GM12878 (cell line): Measurements from ENCODE around the gene ABHD8. TPM values are rescaled to one million over a fixed set of nuclear protein-coding genes. Genes with fewer than 3 reads are reported as not detected.

ENCODE experiments used
- ATAC-seq: fragments of 200-7000 bp; cut with Tn5 transposase; 3 replicates; pipeline ENCODE4 v1.9.1; 2020; ENCODE audit warnings: mild to moderate bottlenecking, moderate library complexity
- BruUV-seq: library from RNA; stranded (reverse); fragments of 400-500 nt; replicated peaks from 2 replicates; lab custom pipeline; 2021; lab: Mats Ljungman, UMichigan
- CTCF ChIA-PET: fragments of 300-600 bp; sonication (Branson Sonifier 250); formaldehyde crosslinking; extraction: SDS; loops from one replicate; lab custom pipeline; 2021; ENCODE audit warnings: inconsistent platforms; lab: Yijun Ruan, JAX
- POLR2A ChIA-PET: fragments of 350-600 bp; formaldehyde crosslinking; extraction: SDS; loops from one replicate; lab custom pipeline; 2021; ENCODE audit warnings: inconsistent platforms; lab: Charles Lee
- RAD21 ChIA-PET: fragments of 300-600 bp; sonication (Branson Sonifier 250); formaldehyde crosslinking; loops from one replicate; lab custom pipeline; 2023; ENCODE audit warnings: antibody characterized with exemption; ENCODE audit not compliant: unreplicated experiment; lab: Charles Lee
- SMC1A ChIA-PET: fragments of 300-600 bp; sonication (Branson Sonifier 250); formaldehyde crosslinking; loops from one replicate; lab custom pipeline; 2023; ENCODE audit not compliant: unreplicated experiment, uncharacterized antibody; lab: Charles Lee
- DNase-seq: peaks from one replicate; pipeline ENCODE4 v3.0.0-alpha.2; 2011; ENCODE audit warnings: low read depth, low spot score
- FAIRE-seq: peaks from 3 replicates; lab custom pipeline; 2011; peaks lifted over from hg19 to GRCh38; lab: Jason Lieb, UNC
- H2AFZ ChIP-seq: 2 replicates; pipeline ENCODE4 v1.6.0; 2011; ENCODE audit warnings: low read depth, low read length, control low read depth; ENCODE audit not compliant: control insufficient read depth
- H3K27ac ChIP-seq: 2 replicates; pipeline ENCODE4 v1.5.1; 2011; ENCODE audit warnings: control low read depth; ENCODE audit not compliant: control insufficient read depth, insufficient read depth
- H3K27me3 ChIP-seq, 2 experiments: replicated peaks in 1 of 2; 2 replicates each; pipeline versions ENCODE4 v1.6.0 to v1.6.1; 2011; ENCODE audit warnings: low read length in 1 of 2; ENCODE audit not compliant: control insufficient read depth in 2 of 2, insufficient read depth in 2 of 2
- H3K36me3 ChIP-seq, 2 experiments: 2 replicates each; pipeline ENCODE4 v1.5.1; 2011; ENCODE audit warnings: low read length in 1 of 2; ENCODE audit not compliant: control insufficient read depth in 2 of 2, insufficient read depth in 2 of 2
- H3K4me1 ChIP-seq: 2 replicates; pipeline ENCODE4 v1.6.1; 2011; ENCODE audit warnings: mild to moderate bottlenecking, low read length, moderate library complexity, mixed read lengths; ENCODE audit not compliant: control insufficient read depth, insufficient read depth
- H3K4me2 ChIP-seq: 2 replicates; pipeline ENCODE4 v1.6.0; 2011; ENCODE audit warnings: control low read depth; ENCODE audit not compliant: control insufficient read depth, insufficient read depth
- H3K4me3 ChIP-seq: fragments of 200-600 bp; sonication (generic); 2 replicates; pipeline ENCODE4 v1.5.1; 2016
- H3K79me2 ChIP-seq: 2 replicates; pipeline ENCODE4 v1.6.0; 2011; ENCODE audit warnings: low read length; ENCODE audit not compliant: control insufficient read depth, insufficient read depth
- H3K9ac ChIP-seq: 2 replicates; pipeline ENCODE4 v1.8.0; 2011; ENCODE audit warnings: low read length, control low read depth, mixed read lengths; ENCODE audit not compliant: control insufficient read depth, insufficient read depth
- H3K9me3 ChIP-seq: replicated peaks from 3 replicates; pipeline ENCODE4 v1.5.1; 2011; ENCODE audit warnings: mild to moderate bottlenecking, low read length; ENCODE audit not compliant: control insufficient read depth, insufficient read depth
- H4K20me1 ChIP-seq: 2 replicates; pipeline ENCODE4 v1.6.0; 2011; ENCODE audit not compliant: control insufficient read depth, insufficient read depth
- CHD4 ChIP-seq: fragments of 200-600 bp; sonication (generic); IDR thresholded peaks from 2 replicates; pipeline ENCODE4 v1.6.1; 2016; ENCODE audit warnings: mild to moderate bottlenecking
- CREM ChIP-seq: IDR thresholded peaks from 2 replicates; pipeline ENCODE4 v1.6.1; 2014; ENCODE audit warnings: antibody characterized with exemption, low read depth
- DPF2 ChIP-seq: fragments of 450-650 bp; IDR thresholded peaks from 2 replicates; pipeline ENCODE4 v1.6.1; 2017; ENCODE audit warnings: mild to moderate bottlenecking
- EED ChIP-seq: sonication (generic); IDR thresholded peaks from 2 replicates; pipeline ENCODE4 v1.6.1; 2016; ENCODE audit warnings: antibody characterized with exemption, low read depth
- ESRRA ChIP-seq: IDR thresholded peaks from 2 replicates; pipeline ENCODE4 v1.6.1; 2012; ENCODE audit warnings: mild to moderate bottlenecking, low read length, improper control_type of control experiment
- FOXM1 ChIP-seq: IDR thresholded peaks from 2 replicates; pipeline ENCODE4 v1.6.1; 2012; ENCODE audit warnings: low read depth, mild to moderate bottlenecking, inconsistent platforms, low read length, moderate library complexity
- JUNB ChIP-seq: IDR thresholded peaks from 2 replicates; pipeline ENCODE4 v1.6.1; 2016; ENCODE audit warnings: antibody characterized with exemption, mild to moderate bottlenecking
- MEF2A ChIP-seq: IDR thresholded peaks from 2 replicates; pipeline ENCODE4 v1.6.1; 2011; ENCODE audit warnings: low read depth, mild to moderate bottlenecking, low read length, moderate library complexity; ENCODE audit not compliant: insufficient read depth
- PML ChIP-seq: IDR thresholded peaks from 2 replicates; pipeline ENCODE4 v1.6.1; 2012; ENCODE audit warnings: low read length, inconsistent platforms
- SMAD1 ChIP-seq: fragments of 450-650 bp; IDR thresholded peaks from 2 replicates; pipeline ENCODE4 v1.6.1; 2018; ENCODE audit warnings: mild to moderate bottlenecking, low read depth; ENCODE audit not compliant: partially characterized antibody
- SMAD5 ChIP-seq: IDR thresholded peaks from 2 replicates; pipeline ENCODE4 v1.6.1; 2016; ENCODE audit warnings: antibody characterized with exemption, low read depth
- WGBS: methylation state at CpG from one replicate; pipeline ENCODE4 v1.1.6; 2016; ENCODE audit warnings: low lambda C conversion rate; ENCODE audit not compliant: insufficient replicate concordance, insufficient coverage; ENCODE audit errors: missing lambda C conversion rate; 5-methylcytosine and 5-hydroxymethylcytosine counted together
- in situ Hi-C: fragments of 300-500 bp; cut with MboI; formaldehyde crosslinking; loops from 9 replicates; pipeline ENCODE4 v1.14.3; 2018; ENCODE audit warnings: mixed read lengths
- intact Hi-C: fragments of 100-400 bp; cut with micrococcal nuclease; formaldehyde crosslinking; loops from one replicate; pipeline ENCODE4 v1.14.2; 2022; ENCODE audit not compliant: unreplicated experiment
- polyA plus RNA-seq, 11 experiments: library from polyadenylated mRNA; depleted of rRNA in 4 of 11; unstranded in 6 of 11; stranded (reverse) in 5 of 11; fragments of >200 nt; fragmentation: Nextera tagmentation in 4 of 11; fragmentation: Illumina TruSeq in 1 of 11; extraction: Ambion mirVana in 4 of 11; extraction: Trizol in 1 of 11; gene quantifications; 1 replicate in 1 of 11; 2 replicates in 10 of 11; pipeline versions ENCODE4 v1.2.1 to v1.2.3, GENCODE V29; 2011 to 2016; ENCODE audit warnings: inconsistent platforms in 2 of 11, missing spikeins in 2 of 11, low read depth in 1 of 11
- total RNA-seq, 4 experiments: library from RNA; depleted of rRNA in 3 of 4; stranded (reverse); fragments of >200 nt in 3 of 4; fragmentation: Illumina TruSeq in 1 of 4; extraction: Trizol in 1 of 4; gene quantifications; 2 replicates each; pipeline versions ENCODE4 v1.2.1 to v1.2.3, GENCODE V29; 2013 to 2021
- TF ChIP-seq, protein P1 (sequence below): IDR thresholded peaks from 2 replicates; pipeline ENCODE4 v1.6.1; 2012; ENCODE audit warnings: improper control_type of control experiment, low read depth, low read length; ENCODE audit not compliant: insufficient replicate concordance
- TF ChIP-seq, protein P2 (sequence below): IDR thresholded peaks from 2 replicates; pipeline ENCODE4 v1.6.1; 2012; ENCODE audit warnings: low read depth, low read length, improper control_type of control experiment
- TF ChIP-seq, protein P3 (sequence below): IDR thresholded peaks from 2 replicates; pipeline ENCODE4 v1.6.1; 2012; ENCODE audit warnings: low read depth, low read length, improper control_type of control experiment
- TF ChIP-seq, protein P4 (sequence below), 3 experiments: IDR thresholded peaks in 2 of 3; conservative IDR thresholded peaks in 1 of 3; 2 replicates each; pipeline ENCODE4 v1.5.1; 2011; ENCODE audit warnings: low read depth in 3 of 3, low read length in 3 of 3, mild to moderate bottlenecking in 3 of 3, control low read depth in 2 of 3, moderate library complexity in 2 of 3, inconsistent platforms in 1 of 3, mixed read lengths in 1 of 3; ENCODE audit not compliant: control insufficient read depth in 2 of 3, insufficient read depth in 1 of 3; ENCODE audit errors: extremely low read depth in 1 of 3

Gene ABHD8
- total and polyA plus RNA-seq, 10 of the 15 experiments (the other 5 are each of a cell fraction or from before 2014, with no cell fraction given): 0.03 to 12.5 (median 6.0) TPM

DNA sequence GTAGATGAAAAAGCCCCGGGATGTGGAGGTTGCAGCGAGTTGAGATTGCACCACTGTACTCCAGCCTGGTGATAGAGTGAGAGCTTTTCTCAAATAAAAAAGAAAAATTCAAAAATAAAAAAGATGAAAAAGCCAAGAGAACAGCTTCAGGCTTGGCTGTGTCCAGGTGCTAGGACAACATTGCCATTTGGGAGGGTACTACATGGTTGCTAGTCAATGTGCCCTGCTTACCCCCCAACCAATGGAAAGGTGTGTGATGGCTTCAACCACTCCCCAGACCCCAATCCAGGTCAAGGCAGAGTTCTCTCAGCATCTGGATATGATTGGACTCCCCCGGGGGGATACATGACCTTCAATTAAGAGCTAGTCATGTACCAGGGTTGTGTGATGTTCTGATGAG, 23.8 kb downstream of the ABHD8 start (continued):
- TF ChIP-seq, protein P1, sequence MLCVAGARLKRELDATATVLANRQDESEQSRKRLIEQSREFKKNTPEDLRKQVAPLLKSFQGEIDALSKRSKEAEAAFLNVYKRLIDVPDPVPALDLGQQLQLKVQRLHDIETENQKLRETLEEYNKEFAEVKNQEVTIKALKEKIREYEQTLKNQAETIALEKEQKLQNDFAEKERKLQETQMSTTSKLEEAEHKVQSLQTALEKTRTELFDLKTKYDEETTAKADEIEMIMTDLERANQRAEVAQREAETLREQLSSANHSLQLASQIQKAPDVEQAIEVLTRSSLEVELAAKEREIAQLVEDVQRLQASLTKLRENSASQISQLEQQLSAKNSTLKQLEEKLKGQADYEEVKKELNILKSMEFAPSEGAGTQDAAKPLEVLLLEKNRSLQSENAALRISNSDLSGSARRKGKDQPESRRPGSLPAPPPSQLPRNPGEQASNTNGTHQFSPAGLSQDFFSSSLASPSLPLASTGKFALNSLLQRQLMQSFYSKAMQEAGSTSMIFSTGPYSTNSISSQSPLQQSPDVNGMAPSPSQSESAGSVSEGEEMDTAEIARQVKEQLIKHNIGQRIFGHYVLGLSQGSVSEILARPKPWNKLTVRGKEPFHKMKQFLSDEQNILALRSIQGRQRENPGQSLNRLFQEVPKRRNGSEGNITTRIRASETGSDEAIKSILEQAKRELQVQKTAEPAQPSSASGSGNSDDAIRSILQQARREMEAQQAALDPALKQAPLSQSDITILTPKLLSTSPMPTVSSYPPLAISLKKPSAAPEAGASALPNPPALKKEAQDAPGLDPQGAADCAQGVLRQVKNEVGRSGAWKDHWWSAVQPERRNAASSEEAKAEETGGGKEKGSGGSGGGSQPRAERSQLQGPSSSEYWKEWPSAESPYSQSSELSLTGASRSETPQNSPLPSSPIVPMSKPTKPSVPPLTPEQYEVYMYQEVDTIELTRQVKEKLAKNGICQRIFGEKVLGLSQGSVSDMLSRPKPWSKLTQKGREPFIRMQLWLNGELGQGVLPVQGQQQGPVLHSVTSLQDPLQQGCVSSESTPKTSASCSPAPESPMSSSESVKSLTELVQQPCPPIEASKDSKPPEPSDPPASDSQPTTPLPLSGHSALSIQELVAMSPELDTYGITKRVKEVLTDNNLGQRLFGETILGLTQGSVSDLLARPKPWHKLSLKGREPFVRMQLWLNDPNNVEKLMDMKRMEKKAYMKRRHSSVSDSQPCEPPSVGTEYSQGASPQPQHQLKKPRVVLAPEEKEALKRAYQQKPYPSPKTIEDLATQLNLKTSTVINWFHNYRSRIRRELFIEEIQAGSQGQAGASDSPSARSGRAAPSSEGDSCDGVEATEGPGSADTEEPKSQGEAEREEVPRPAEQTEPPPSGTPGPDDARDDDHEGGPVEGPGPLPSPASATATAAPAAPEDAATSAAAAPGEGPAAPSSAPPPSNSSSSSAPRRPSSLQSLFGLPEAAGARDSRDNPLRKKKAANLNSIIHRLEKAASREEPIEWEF: no peak
- no peak for TF ChIP-seq SMAD5
- TF ChIP-seq CREM: no peak
- TF ChIP-seq, protein P2, sequence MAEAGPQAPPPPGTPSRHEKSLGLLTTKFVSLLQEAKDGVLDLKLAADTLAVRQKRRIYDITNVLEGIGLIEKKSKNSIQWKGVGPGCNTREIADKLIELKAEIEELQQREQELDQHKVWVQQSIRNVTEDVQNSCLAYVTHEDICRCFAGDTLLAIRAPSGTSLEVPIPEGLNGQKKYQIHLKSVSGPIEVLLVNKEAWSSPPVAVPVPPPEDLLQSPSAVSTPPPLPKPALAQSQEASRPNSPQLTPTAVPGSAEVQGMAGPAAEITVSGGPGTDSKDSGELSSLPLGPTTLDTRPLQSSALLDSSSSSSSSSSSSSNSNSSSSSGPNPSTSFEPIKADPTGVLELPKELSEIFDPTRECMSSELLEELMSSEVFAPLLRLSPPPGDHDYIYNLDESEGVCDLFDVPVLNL: no peak

DNA sequence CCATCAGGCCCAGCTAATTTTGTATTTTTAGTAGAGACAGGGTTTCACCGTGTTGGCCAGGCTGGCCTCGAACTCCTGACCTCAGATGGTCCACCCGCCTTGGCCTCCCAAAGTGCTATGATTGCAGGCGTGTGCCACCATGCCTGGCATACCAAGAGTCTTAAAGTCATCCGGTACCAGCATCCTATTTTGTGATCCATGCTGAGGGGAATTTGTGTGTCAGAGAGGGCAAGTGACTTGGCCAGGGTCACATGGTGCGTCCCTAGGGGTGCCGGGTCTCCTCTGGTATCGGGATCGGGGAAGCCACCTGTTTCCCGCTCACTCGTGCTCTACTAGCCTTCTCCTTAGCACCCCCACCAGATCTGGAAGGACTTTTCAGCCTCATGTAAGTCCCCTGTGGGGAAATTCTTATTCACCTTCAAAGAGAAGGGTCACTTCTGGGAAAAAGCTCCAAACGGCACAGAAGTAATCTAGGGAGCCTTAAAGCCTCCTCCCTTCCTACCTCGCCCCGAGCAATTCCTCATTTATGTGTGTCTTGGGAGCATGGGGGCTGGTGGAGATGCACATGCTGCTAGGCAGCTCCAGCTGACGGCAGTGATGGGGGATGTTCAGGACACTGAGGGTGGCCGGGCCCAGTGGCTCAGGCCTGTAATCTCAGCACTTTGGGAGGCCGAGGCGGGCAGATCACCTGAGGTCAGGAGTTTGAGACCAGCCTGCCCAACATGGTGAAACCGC, 27.6 kb downstream of the ABHD8 start:
- no peaks in the 10 kb centered on the region for H4K20me1 ChIP-seq
- FAIRE-seq (no peak), ATAC-seq (no peak), DNase-seq (no peak)
- no peak overlapping the region for H3K4me2 ChIP-seq
- no peaks in the 10 kb centered on the region for H3K4me1 ChIP-seq
- ChIA-PET SMC1A (no interaction called here), POLR2A (no interaction called here), RAD21 (no interaction called here), CTCF (no interaction called here)
- no peak overlapping the region for H3K27ac ChIP-seq
- no TSS peak for BruUV-seq
- intact Hi-C loops (no loop called here), in situ Hi-C loops (no loop called here)
- H2AFZ ChIP-seq: no peak overlapping the region
- H3K36me3 ChIP-seq: peaks cover 12 to 15% of the 10 kb centered on the region in 2 experiments; a peak in 3 of 4 replicates
- no peak overlapping the region for H3K4me3 ChIP-seq
- no peaks in the 10 kb centered on the region for H3K9me3 ChIP-seq
- no peak overlapping the region for H3K9ac ChIP-seq
- H3K79me2 ChIP-seq: no peaks in the 10 kb centered on the region
- WGBS: 94% methylated on average over 19 of the region's 19 CpGs
- H3K27me3 ChIP-seq: no peaks in the 10 kb centered on the region
- TF ChIP-seq JUNB (no peak), ESRRA (no peak), FOXM1 (no peak), CHD4 (no peak), PML (no peak), SMAD1 (no peak), DPF2 (no peak), MEF2A (no peak), EED (no peak)
- TF ChIP-seq, protein P3, sequence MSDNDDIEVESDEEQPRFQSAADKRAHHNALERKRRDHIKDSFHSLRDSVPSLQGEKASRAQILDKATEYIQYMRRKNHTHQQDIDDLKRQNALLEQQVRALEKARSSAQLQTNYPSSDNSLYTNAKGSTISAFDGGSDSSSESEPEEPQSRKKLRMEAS: no peak
- TF ChIP-seq, protein P4, sequence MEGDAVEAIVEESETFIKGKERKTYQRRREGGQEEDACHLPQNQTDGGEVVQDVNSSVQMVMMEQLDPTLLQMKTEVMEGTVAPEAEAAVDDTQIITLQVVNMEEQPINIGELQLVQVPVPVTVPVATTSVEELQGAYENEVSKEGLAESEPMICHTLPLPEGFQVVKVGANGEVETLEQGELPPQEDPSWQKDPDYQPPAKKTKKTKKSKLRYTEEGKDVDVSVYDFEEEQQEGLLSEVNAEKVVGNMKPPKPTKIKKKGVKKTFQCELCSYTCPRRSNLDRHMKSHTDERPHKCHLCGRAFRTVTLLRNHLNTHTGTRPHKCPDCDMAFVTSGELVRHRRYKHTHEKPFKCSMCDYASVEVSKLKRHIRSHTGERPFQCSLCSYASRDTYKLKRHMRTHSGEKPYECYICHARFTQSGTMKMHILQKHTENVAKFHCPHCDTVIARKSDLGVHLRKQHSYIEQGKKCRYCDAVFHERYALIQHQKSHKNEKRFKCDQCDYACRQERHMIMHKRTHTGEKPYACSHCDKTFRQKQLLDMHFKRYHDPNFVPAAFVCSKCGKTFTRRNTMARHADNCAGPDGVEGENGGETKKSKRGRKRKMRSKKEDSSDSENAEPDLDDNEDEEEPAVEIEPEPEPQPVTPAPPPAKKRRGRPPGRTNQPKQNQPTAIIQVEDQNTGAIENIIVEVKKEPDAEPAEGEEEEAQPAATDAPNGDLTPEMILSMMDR (IDR thresholded peaks at IDR 0.05 in 2 of 3, conservative IDR thresholded peaks at IDR 0.05 in 1 of 3; ENCODE audit: control insufficient read depth in 2 of 3, extremely low read depth in 1 of 3, insufficient read depth in 1 of 3, low read depth in 3 of 3, low read length in 3 of 3): no peak
